SU-DHL-6 (cell line): Measurements from ENCODE around the gene RNF103.

Experiments used
- EZH2phosphoT487 ChIP-seq: fragments of 200-600 bp; sonication (generic), shearing (Covaris generic); conservative IDR thresholded peaks from 2 replicates; pipeline ENCODE4 v1.6.1; 2018; ENCODE audit warnings: mild to moderate bottlenecking, antibody characterized with exemption, low read length, moderate library complexity, mixed read lengths
- TF ChIP-seq, protein P1 (sequence below): fragments of 200-600 bp; sonication (generic); IDR thresholded peaks from one replicate; pipeline ENCODE4 v1.5.1; 2017; ENCODE audit warnings: antibody characterized with exemption, mild to moderate bottlenecking, low read length, moderate library complexity; ENCODE audit not compliant: insufficient read depth, poor library complexity, severe bottlenecking

- TF ChIP-seq, protein P1, sequence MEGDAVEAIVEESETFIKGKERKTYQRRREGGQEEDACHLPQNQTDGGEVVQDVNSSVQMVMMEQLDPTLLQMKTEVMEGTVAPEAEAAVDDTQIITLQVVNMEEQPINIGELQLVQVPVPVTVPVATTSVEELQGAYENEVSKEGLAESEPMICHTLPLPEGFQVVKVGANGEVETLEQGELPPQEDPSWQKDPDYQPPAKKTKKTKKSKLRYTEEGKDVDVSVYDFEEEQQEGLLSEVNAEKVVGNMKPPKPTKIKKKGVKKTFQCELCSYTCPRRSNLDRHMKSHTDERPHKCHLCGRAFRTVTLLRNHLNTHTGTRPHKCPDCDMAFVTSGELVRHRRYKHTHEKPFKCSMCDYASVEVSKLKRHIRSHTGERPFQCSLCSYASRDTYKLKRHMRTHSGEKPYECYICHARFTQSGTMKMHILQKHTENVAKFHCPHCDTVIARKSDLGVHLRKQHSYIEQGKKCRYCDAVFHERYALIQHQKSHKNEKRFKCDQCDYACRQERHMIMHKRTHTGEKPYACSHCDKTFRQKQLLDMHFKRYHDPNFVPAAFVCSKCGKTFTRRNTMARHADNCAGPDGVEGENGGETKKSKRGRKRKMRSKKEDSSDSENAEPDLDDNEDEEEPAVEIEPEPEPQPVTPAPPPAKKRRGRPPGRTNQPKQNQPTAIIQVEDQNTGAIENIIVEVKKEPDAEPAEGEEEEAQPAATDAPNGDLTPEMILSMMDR: no peak
- TF ChIP-seq EZH2phosphoT487: no peak
Measured at GRCh38 chr2:86623494-86624266, at the start of gene RNF103.
